PFSK-1 (cell line): ENCODE results near the gene POLR3G.

Experiments used
- POLR2AphosphoS5 ChIP-seq: IDR thresholded peaks from 2 replicates; pipeline ENCODE4 v1.6.1; 2012; ENCODE audit warnings: low read depth, mild to moderate bottlenecking, control low read depth, low read length, moderate library complexity
- TF ChIP-seq, protein P1 (sequence below), 2 experiments: IDR thresholded peaks; 2 replicates each; pipeline versions ENCODE4 v1.6.1 to v1.8.0; 2011 to 2012; ENCODE audit warnings: low read depth in 2 of 2, low read length in 2 of 2, control low read depth in 1 of 2, inconsistent platforms in 1 of 2, mild to moderate bottlenecking in 1 of 2, moderate library complexity in 1 of 2; ENCODE audit not compliant: insufficient read depth in 1 of 2

DNA sequence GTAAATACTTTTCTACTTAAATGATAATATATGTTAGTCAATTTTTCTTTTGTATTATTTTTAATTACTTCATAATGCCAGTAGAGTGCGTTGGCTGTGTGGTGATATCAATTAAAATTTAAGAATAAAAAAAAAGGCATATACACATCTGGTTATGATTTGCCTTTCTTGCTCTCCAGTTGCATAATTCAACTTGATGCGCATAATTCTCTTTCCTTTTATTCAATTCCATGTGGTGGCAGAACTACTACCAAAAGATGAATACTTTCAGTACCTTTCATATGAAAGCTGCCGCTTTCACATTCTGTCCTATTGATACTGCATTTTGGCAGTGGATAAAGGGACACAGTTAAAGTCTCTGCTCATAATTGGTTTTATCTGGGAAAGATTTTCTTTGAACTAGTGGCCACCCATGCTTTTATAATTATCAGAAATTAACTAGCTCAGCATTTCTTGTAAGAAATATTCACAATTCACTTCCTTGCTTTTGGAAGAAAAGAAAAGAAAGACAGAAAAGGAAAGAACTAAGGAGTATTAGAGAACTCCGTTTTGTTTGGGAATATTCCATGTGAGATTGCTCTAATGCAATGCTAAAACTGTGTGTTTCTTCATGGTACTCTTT lies 71.7 kb downstream of the POLR3G start:
- TF ChIP-seq POLR2AphosphoS5 = no peak
- TF ChIP-seq, protein P1, sequence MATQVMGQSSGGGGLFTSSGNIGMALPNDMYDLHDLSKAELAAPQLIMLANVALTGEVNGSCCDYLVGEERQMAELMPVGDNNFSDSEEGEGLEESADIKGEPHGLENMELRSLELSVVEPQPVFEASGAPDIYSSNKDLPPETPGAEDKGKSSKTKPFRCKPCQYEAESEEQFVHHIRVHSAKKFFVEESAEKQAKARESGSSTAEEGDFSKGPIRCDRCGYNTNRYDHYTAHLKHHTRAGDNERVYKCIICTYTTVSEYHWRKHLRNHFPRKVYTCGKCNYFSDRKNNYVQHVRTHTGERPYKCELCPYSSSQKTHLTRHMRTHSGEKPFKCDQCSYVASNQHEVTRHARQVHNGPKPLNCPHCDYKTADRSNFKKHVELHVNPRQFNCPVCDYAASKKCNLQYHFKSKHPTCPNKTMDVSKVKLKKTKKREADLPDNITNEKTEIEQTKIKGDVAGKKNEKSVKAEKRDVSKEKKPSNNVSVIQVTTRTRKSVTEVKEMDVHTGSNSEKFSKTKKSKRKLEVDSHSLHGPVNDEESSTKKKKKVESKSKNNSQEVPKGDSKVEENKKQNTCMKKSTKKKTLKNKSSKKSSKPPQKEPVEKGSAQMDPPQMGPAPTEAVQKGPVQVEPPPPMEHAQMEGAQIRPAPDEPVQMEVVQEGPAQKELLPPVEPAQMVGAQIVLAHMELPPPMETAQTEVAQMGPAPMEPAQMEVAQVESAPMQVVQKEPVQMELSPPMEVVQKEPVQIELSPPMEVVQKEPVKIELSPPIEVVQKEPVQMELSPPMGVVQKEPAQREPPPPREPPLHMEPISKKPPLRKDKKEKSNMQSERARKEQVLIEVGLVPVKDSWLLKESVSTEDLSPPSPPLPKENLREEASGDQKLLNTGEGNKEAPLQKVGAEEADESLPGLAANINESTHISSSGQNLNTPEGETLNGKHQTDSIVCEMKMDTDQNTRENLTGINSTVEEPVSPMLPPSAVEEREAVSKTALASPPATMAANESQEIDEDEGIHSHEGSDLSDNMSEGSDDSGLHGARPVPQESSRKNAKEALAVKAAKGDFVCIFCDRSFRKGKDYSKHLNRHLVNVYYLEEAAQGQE (IDR thresholded peaks at IDR 0.05; ENCODE audit: insufficient read depth in 1 of 2, low read depth in 2 of 2, low read length in 2 of 2) = no peak
